Large intestine (tissue), 3 donors: ENCODE data around the gene AP4B1. TPM values are rescaled to one million over a fixed set of nuclear protein-coding genes. Genes with fewer than 3 reads are reported as not detected.

Source experiments
- DNase-seq, 2 donors: peaks; one replicate each; pipeline versions ENCODE4 v3.0.0 to v3.0.0-alpha.2; 2013
- H3K27ac ChIP-seq: one replicate; pipeline ENCODE4 v1.5.1; 2013; ENCODE audit warnings: low read length
- H3K27me3 ChIP-seq: 2 replicates; pipeline ENCODE4 v1.6.1; 2013; ENCODE audit warnings: low read length; ENCODE audit not compliant: control insufficient read depth, insufficient read depth
- H3K36me3 ChIP-seq: 2 replicates; pipeline ENCODE4 v1.6.1; 2013; ENCODE audit warnings: low read length; ENCODE audit not compliant: control insufficient read depth, insufficient read depth
- H3K4me1 ChIP-seq: one replicate; pipeline ENCODE4 v1.6.1; 2013; ENCODE audit warnings: low read length; ENCODE audit not compliant: control insufficient read depth, insufficient read depth
- H3K4me3 ChIP-seq: one replicate; pipeline ENCODE4 v1.5.1; 2013; ENCODE audit warnings: low read length
- H3K9me3 ChIP-seq: one replicate; pipeline ENCODE4 v1.6.1; 2013; ENCODE audit warnings: mild to moderate bottlenecking, low read depth, low read length, moderate library complexity; ENCODE audit not compliant: control insufficient read depth
- WGBS: methylation state at CpG from one replicate; pipeline ENCODE4 v1.1.5; 2013; ENCODE audit warnings: low lambda C conversion rate; ENCODE audit not compliant: insufficient coverage; 5-methylcytosine and 5-hydroxymethylcytosine counted together
- polyA plus RNA-seq: library from polyadenylated mRNA; unstranded; fragments of 120-200 nt; gene quantifications from one replicate; pipeline ENCODE4 v1.2.1, GENCODE V29; 2013

The AP4B1 gene
- polyA plus RNA-seq, 1 donor, result 39.6 TPM

DNA sequence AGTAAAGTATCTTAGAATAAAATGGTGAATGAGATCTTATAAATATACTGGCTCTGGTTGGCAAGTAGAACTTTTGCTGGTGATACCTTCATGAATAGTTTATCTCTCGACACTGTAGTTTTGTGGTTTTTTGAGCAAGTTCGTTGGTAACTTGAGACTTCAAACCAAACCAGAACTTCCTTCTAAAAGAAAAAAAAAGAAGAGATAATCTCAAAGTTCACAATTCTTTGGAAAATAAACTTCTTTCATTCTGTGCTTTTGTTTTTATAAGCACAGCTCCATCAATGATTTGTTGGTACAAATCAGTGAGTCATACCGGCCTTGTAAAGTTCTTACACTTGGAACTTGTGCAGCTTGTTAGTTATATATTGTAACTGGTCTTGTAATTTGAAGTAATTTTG is 26.9 kb upstream of the AP4B1 start:
- no CpG with 5 or more reads among the region's 3 CpGs for WGBS
- no peaks in the 10 kb centered on the region for H3K27me3 ChIP-seq
- no peak overlapping the region for H3K27ac ChIP-seq
- no peaks in the 10 kb centered on the region for H3K36me3 ChIP-seq
- H3K4me1 ChIP-seq, result peaks cover 6% of the 10 kb centered on the region
- DNase-seq, result peak in 1 of 2 donors; percentile 44
- H3K4me3 ChIP-seq, result no peak overlapping the region
- H3K9me3 ChIP-seq, result no peaks in the 10 kb centered on the region

GRCh38 chr1:113930499-113931161 is 26.0 kb upstream of the AP4B1 start:
- Histone ChIP-seq H3K4me1 (peaks cover 6% of the 10 kb centered on the region), H3K27me3 (no peaks in the 10 kb centered on the region), H3K9me3 (no peaks in the 10 kb centered on the region), H3K4me3 (peak overlapping the region; percentile 87), H3K36me3 (no peaks in the 10 kb centered on the region), H3K27ac (peak overlapping the region; percentile 89)
- peak; percentile 65 to 78 for DNase-seq
- WGBS, result 17% methylated on average over 1 of the region's 8 CpGs

DNA sequence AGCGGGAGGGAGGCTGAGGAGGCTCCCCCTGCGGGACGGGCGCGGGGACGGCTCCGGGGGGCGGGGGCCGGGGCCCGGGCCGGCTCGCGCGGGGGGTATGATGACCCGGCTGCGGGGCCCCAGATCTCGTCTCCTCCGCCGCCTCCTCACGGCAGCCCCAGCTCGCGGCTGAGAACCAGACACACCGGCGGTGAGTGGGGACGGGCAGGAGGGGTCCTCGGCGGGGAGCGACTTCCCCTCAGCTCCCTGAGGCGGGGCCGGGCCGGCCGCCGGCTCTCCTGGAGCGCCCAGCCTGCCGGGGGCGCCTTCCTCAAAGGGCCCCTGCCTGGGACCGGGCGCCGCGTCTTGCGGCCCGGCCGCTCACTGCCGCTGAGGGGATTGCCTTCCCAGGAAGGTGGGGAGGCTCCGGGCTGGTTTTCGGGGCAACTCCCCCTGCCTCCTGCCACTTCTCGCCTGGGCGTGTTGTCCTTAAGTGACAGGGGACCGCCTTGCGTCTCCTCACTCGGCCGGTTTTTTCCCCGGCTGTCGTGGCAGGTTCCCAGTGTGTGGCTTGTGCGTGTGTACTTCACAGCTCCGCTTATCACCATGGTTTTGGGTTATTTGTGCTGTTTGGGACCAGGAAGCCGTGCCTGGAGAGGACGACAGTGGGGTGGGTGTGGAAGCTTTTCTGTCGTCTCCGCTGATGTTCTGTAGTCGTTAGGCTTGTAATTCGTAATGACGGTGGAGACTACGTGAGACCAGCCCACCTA is 25.3 kb upstream of the AP4B1 start:
- peak; percentile 38 to 78 for DNase-seq
- H3K27me3 ChIP-seq, result no peaks in the 10 kb centered on the region
- WGBS, result 0% methylated on average over 1 of the region's 64 CpGs
- no peaks in the 10 kb centered on the region for H3K36me3 ChIP-seq
- peak overlapping the region; percentile 89 for H3K27ac ChIP-seq
- H3K4me1 ChIP-seq, result peaks cover 6% of the 10 kb centered on the region
- H3K4me3 ChIP-seq, result peak overlapping the region; percentile 87
- H3K9me3 ChIP-seq, result no peaks in the 10 kb centered on the region

DNA sequence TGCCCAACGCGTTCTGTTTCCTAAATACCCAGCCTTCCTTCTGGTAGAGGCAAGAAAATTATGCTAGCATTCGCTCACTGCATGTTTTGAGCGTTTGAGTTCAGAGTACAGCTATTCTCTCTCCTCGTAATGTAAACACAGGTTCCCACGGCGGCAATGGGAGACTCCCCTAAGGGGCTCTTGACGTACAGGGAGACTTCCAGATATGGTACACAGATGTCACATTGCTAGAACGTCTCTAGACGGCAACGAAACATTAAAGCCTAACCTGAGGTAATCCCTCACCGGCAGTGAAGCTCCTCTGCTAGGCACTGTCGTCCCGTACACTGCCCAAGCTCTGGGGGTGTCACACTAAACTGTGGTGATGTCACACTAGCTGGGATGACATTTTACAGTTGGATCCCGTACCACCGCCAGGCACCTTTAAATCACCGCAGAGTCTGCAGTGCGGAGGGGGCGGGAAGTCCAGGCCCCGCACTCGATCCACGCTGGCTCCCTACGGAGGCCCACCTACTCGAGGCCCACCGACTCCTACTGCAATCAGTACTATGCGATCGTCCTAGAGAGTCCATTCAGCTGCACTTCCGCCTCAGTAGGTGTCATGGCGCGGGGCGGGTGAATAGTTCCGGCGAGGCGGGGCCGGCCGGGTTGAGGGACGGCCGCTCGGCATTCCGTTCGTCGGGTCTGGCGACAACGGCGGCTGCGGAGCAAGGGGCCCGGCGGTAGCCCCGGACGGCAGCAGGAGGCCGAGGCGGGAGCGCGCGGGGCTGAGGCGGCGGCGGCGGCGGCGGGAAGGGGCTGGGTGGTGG is 24.5 kb upstream of the AP4B1 start, which contains the start of gene HIPK1:
TSS of gene HIPK1 (plus strand) at position 384 of the 809 bp plus-strand sequence.
- Histone ChIP-seq H3K4me3 (peak within 1 kb of the TSS; percentile 87), H3K27me3 (no peaks in the 10 kb centered on the region), H3K27ac (peak within 1 kb of the TSS; percentile 94), H3K36me3 (no peaks in the 10 kb centered on the region), H3K9me3 (no peaks in the 10 kb centered on the region), H3K4me1 (peaks cover 6% of the 10 kb centered on the region)
- no CpG with 5 or more reads among the region's 61 CpGs for WGBS
- DNase-seq, result peak; percentile 92 to 98

DNA sequence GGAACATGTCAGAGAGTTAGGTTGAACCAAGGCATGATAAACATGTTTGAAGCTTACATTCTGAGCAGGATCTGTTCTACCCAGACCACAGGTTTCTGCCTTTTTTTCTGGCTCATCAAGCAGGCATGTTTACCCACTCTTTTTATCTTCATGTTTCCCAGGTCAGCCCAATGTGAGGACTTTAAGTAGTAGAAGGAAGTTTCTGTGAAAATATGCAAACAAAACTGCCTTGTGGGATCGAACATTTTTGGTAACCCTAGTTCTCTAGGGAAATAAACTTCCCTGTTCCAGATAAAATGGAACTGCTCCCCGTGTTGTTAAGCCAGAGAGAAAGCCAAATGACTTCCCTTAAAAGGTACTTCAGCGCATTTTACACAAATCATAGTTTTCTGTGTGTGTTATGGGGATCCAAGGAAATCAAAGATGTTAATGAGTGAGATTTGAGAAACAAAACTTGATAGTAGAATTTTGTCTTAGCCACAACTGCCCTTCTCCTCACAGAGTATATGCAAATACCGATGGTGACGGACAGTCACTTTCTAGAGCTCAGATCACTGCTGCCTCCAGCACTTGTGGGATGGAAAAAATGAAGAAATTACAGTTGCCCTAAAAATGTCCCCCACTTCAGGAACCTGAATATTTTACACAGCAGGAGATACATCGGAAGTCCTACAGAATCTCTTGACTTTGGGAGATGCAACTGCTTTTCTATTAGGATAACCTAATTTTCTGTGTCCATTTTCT is 23.8 kb upstream of the AP4B1 start:
- peak in 1 of 2 donors; percentile 56 for DNase-seq
- H3K27me3 ChIP-seq, result no peaks in the 10 kb centered on the region
- peak overlapping the region; percentile 78 for H3K4me3 ChIP-seq
- peaks cover 6% of the 10 kb centered on the region for H3K4me1 ChIP-seq
- H3K27ac ChIP-seq, result peak overlapping the region; percentile 94
- no peaks in the 10 kb centered on the region for H3K9me3 ChIP-seq
- WGBS, result 0% methylated on average over 2 of the region's 6 CpGs
- no peaks in the 10 kb centered on the region for H3K36me3 ChIP-seq

DNA sequence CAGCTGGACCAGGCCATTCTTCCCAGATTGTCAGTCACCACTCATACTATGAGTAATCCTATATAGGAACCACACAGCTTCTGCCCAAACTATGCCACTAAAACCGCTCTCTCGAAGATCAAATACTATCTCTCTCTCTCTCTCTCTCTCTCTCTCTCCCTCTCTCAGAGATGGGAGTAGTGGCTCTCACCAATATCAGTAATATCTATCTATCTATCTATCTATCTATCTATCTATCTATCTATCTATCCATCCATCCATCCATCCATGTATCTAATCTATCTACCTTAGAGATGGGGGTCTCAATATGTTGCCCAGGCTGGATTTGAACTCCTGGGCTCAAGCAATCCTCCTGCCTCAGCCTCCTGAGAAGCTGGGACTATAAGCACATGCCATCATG is 19.9 kb upstream of the AP4B1 start:
- Histone ChIP-seq H3K27me3 (no peaks in the 10 kb centered on the region), H3K36me3 (no peaks in the 10 kb centered on the region), H3K4me1 (no peaks in the 10 kb centered on the region), H3K27ac (no peak overlapping the region), H3K4me3 (no peak overlapping the region), H3K9me3 (no peaks in the 10 kb centered on the region)
- 100% methylated on average over 2 of the region's 2 CpGs for WGBS
- DNase-seq, result no peak

- Histone ChIP-seq H3K27ac (no peak overlapping the region), H3K4me3 (no peak overlapping the region), H3K9me3 (no peaks in the 10 kb centered on the region), H3K36me3 (no peaks in the 10 kb centered on the region), H3K27me3 (no peaks in the 10 kb centered on the region), H3K4me1 (no peaks in the 10 kb centered on the region)
- WGBS, result 100% methylated on average over 1 of the region's 4 CpGs
- DNase-seq, result no peak
Measured at GRCh38 chr1:113922957-113923356, 18.4 kb upstream of the AP4B1 start.

- H3K4me3 ChIP-seq, result no peak overlapping the region
- no peak for DNase-seq
- H3K27ac ChIP-seq, result no peak overlapping the region
- H3K4me1 ChIP-seq, result no peaks in the 10 kb centered on the region
- H3K36me3 ChIP-seq, result no peaks in the 10 kb centered on the region
- H3K9me3 ChIP-seq, result no peaks in the 10 kb centered on the region
- no peaks in the 10 kb centered on the region for H3K27me3 ChIP-seq
Measured at GRCh38 chr1:113918243-113918642, 13.6 kb upstream of the AP4B1 start.

GRCh38 chr1:113917400-113918082 is 12.9 kb upstream of the AP4B1 start:
- Histone ChIP-seq H3K27me3 (no peaks in the 10 kb centered on the region), H3K27ac (no peak overlapping the region), H3K4me1 (no peaks in the 10 kb centered on the region), H3K4me3 (no peak overlapping the region), H3K9me3 (no peaks in the 10 kb centered on the region), H3K36me3 (no peaks in the 10 kb centered on the region)
- no peak for DNase-seq
- no CpG with 5 or more reads among the region's 2 CpGs for whole genome bisulfite sequencing
